Neural progenitor cell (in vitro differentiated cells): ENCODE results near the gene GRB7. TPM values are rescaled to one million over a fixed set of nuclear protein-coding genes. Genes with fewer than 3 reads are reported as not detected.
"Not testable (repeated sequence)": the region's sequence is repeated elsewhere in the genome, so short reads cannot be mapped to it uniquely, and the experiment has no call there.

Experiments used
- DNase-seq: peaks from one replicate; pipeline ENCODE4 v3.0.0-alpha.2; 2016; ENCODE audit warnings: low spot score
- H2AFZ ChIP-seq: fragments of 200-600 bp; sonication (generic); replicated peaks from 2 replicates; pipeline ENCODE4 v1.6.1; 2016; ENCODE audit warnings: antibody characterized with exemption
- H3F3A ChIP-seq: fragments of 200-600 bp; sonication (generic); 2 replicates; pipeline ENCODE4 v1.6.1; 2016; ENCODE audit warnings: antibody characterized with exemption, low read depth
- H3K27ac ChIP-seq: fragments of 200-600 bp; sonication (generic); 2 replicates; pipeline ENCODE4 v1.5.1; 2016; ENCODE audit warnings: mild to moderate bottlenecking
- H3K27me3 ChIP-seq: fragments of 200-600 bp; sonication (generic); 2 replicates; pipeline ENCODE4 v1.6.1; 2016; ENCODE audit warnings: mild to moderate bottlenecking, moderate library complexity
- H3K36me3 ChIP-seq: fragments of 200-600 bp; sonication (generic); 2 replicates; pipeline ENCODE4 v1.5.1; 2016
- H3K4me1 ChIP-seq: fragments of 200-600 bp; sonication (generic); 2 replicates; pipeline ENCODE4 v1.6.1; 2016; ENCODE audit warnings: mixed run types
- H3K4me2 ChIP-seq: fragments of 200-600 bp; sonication (generic); 2 replicates; pipeline ENCODE4 v1.6.1; 2016
- H3K4me3 ChIP-seq: fragments of 200-600 bp; sonication (generic); 2 replicates; pipeline ENCODE4 v1.5.1; 2016
- H3K79me2 ChIP-seq: fragments of 200-600 bp; sonication (generic); 2 replicates; pipeline ENCODE4 v1.6.1; 2016; ENCODE audit warnings: low read depth
- H3K9ac ChIP-seq: fragments of 200-600 bp; sonication (generic); 2 replicates; pipeline ENCODE4 v1.6.1; 2016
- H3K9me3 ChIP-seq: fragments of 200-600 bp; sonication (generic); 2 replicates; pipeline ENCODE4 v1.5.1; 2016; ENCODE audit warnings: low read depth
- H4K20me1 ChIP-seq: fragments of 200-600 bp; sonication (generic); 2 replicates; pipeline ENCODE4 v1.6.1; 2016; ENCODE audit warnings: low read depth
- H3K27ac Mint-ChIP-seq: 3 replicates; pipeline ENCODE4 v1.8.0; 2021; ENCODE audit warnings: mixed read lengths
- H3K27me3 Mint-ChIP-seq: 2 replicates; pipeline ENCODE4 v1.8.0; 2022; ENCODE audit warnings: low read depth, mild to moderate bottlenecking, inconsistent platforms, moderate library complexity, mixed read lengths; ENCODE audit not compliant: insufficient read depth
- H3K36me3 Mint-ChIP-seq: 3 replicates; pipeline ENCODE4 v1.8.0; 2021; ENCODE audit warnings: mixed read lengths
- H3K4me1 Mint-ChIP-seq: 3 replicates; pipeline ENCODE4 v1.8.0; 2021; ENCODE audit warnings: mixed read lengths
- H3K4me3 Mint-ChIP-seq: 3 replicates; pipeline ENCODE4 v1.8.0; 2021; ENCODE audit warnings: mild to moderate bottlenecking, moderate library complexity, mixed read lengths
- H3K9me3 Mint-ChIP-seq: 3 replicates; pipeline ENCODE4 v1.8.0; 2020; ENCODE audit warnings: mixed read lengths
- CTCF ChIP-seq: fragments of 200-600 bp; sonication (generic); IDR thresholded peaks from 2 replicates; pipeline ENCODE4 v1.5.1; 2017; ENCODE audit warnings: antibody characterized with exemption, mild to moderate bottlenecking
- EZH2 ChIP-seq: fragments of 200-600 bp; sonication (generic); IDR thresholded peaks from 2 replicates; pipeline ENCODE4 v1.6.1; 2017; ENCODE audit warnings: antibody characterized with exemption, mild to moderate bottlenecking, moderate library complexity
- EZH2phosphoT487 ChIP-seq: fragments of 200-600 bp; sonication (generic); IDR thresholded peaks from 2 replicates; pipeline ENCODE4 v1.6.1; 2017; ENCODE audit warnings: antibody characterized with exemption
- total RNA-seq: library from RNA; depleted of rRNA; stranded (reverse); fragments of >200 nt; gene quantifications from 2 replicates; pipeline ENCODE4 v1.2.3, GENCODE V29; 2015; ENCODE audit warnings: low replicate concordance

GRB7 gene
- total RNA-seq, 1 donor from 2014 or later = 6.0 TPM

- no peak overlapping the region for H3K4me2 ChIP-seq
- no peak overlapping the region for H3K4me3 ChIP-seq
- H3K79me2 ChIP-seq = no peaks in the 10 kb centered on the region
- no peak overlapping the region for H3K4me3 Mint-ChIP-seq
- H3K36me3 Mint-ChIP-seq = peaks cover 26% of the 10 kb centered on the region
- DNase-seq = no peak
- H3K9me3 Mint-ChIP-seq = no peaks in the 10 kb centered on the region
- no peaks in the 10 kb centered on the region for H3K4me1 ChIP-seq
- peaks cover 3% of the 10 kb centered on the region for H3F3A ChIP-seq
- H3K9me3 ChIP-seq = no peaks in the 10 kb centered on the region
- no peak overlapping the region for H3K27ac ChIP-seq
- H2AFZ ChIP-seq = no peak overlapping the region
- H3K27ac Mint-ChIP-seq = no peak overlapping the region
- H3K27me3 ChIP-seq = no peaks in the 10 kb centered on the region
- no peak overlapping the region for H3K9ac ChIP-seq
- TF ChIP-seq EZH2phosphoT487 = no peak
- TF ChIP-seq CTCF = no peak
- no peak for TF ChIP-seq EZH2
- H3K27me3 Mint-ChIP-seq = peaks cover 5% of the 10 kb centered on the region
- peaks cover 10% of the 10 kb centered on the region for H4K20me1 ChIP-seq
- no peaks in the 10 kb centered on the region for H3K4me1 Mint-ChIP-seq
- H3K36me3 ChIP-seq = no peaks in the 10 kb centered on the region
Observed at GRCh38 chr17:39722965-39723848, 14.5 kb upstream of the GRB7 start.

GRCh38 chr17:39724731-39725130 is 13.0 kb upstream of the GRB7 start:
- no peak overlapping the region for H3K9ac ChIP-seq
- H3K27ac ChIP-seq = no peak overlapping the region
- DNase-seq = no peak
- no peaks in the 10 kb centered on the region for H3K9me3 Mint-ChIP-seq
- peaks cover 17% of the 10 kb centered on the region for H3F3A ChIP-seq
- no peaks in the 10 kb centered on the region for H3K36me3 ChIP-seq
- no peaks in the 10 kb centered on the region for H3K9me3 ChIP-seq
- no peaks in the 10 kb centered on the region for H3K27me3 ChIP-seq
- no peak overlapping the region for H3K4me3 ChIP-seq
- peaks cover 5% of the 10 kb centered on the region for H3K27me3 Mint-ChIP-seq
- H3K36me3 Mint-ChIP-seq = peaks cover 19% of the 10 kb centered on the region
- H3K4me1 ChIP-seq = peaks cover 2% of the 10 kb centered on the region
- peaks cover 9% of the 10 kb centered on the region for H4K20me1 ChIP-seq
- H2AFZ ChIP-seq = no peak overlapping the region
- H3K4me1 Mint-ChIP-seq = peaks cover 3% of the 10 kb centered on the region
- TF ChIP-seq EZH2 (no peak), CTCF (no peak), EZH2phosphoT487 (no peak)
- no peak overlapping the region for H3K4me2 ChIP-seq
- no peak overlapping the region for H3K27ac Mint-ChIP-seq
- no peaks in the 10 kb centered on the region for H3K79me2 ChIP-seq
- H3K4me3 Mint-ChIP-seq = no peak overlapping the region

GRCh38 chr17:39725923-39726322 is 11.8 kb upstream of the GRB7 start:
- peaks cover 12% of the 10 kb centered on the region for H3K36me3 Mint-ChIP-seq
- not testable (repeated sequence) for H3K9ac ChIP-seq, H3K27me3 Mint-ChIP-seq, H3K36me3 ChIP-seq, H3K79me2 ChIP-seq, H4K20me1 ChIP-seq, H3K9me3 ChIP-seq, H3K4me1 ChIP-seq, H3K4me3 ChIP-seq, H3K4me2 ChIP-seq, H3K27ac Mint-ChIP-seq, H3K27ac ChIP-seq, H3K4me3 Mint-ChIP-seq, DNase-seq, H3K4me1 Mint-ChIP-seq, H3K9me3 Mint-ChIP-seq, H3K27me3 ChIP-seq, H2AFZ ChIP-seq
- peaks cover 22% of the 10 kb centered on the region for H3F3A ChIP-seq

- H4K20me1 ChIP-seq = peaks cover 9% of the 10 kb centered on the region
- peaks cover 7% of the 10 kb centered on the region for H3K27me3 Mint-ChIP-seq
- no peak overlapping the region for H3K4me2 ChIP-seq
- no peak overlapping the region for H3K4me3 ChIP-seq
- H3K9me3 Mint-ChIP-seq = no peaks in the 10 kb centered on the region
- peaks cover 4% of the 10 kb centered on the region for H3K4me1 ChIP-seq
- H3K4me1 Mint-ChIP-seq = peaks cover 5% of the 10 kb centered on the region
- H3K36me3 Mint-ChIP-seq = peaks cover 12% of the 10 kb centered on the region
- no peaks in the 10 kb centered on the region for H3K27me3 ChIP-seq
- no peak overlapping the region for H3K27ac ChIP-seq
- H3K4me3 Mint-ChIP-seq = no peak overlapping the region
- no peaks in the 10 kb centered on the region for H3K9me3 ChIP-seq
- no peaks in the 10 kb centered on the region for H3K79me2 ChIP-seq
- no peak for TF ChIP-seq CTCF
- no peak for TF ChIP-seq EZH2
- no peak for TF ChIP-seq EZH2phosphoT487
- H3K9ac ChIP-seq = no peak overlapping the region
- H3K27ac Mint-ChIP-seq = no peak overlapping the region
- H3F3A ChIP-seq = peaks cover 26% of the 10 kb centered on the region
- H3K36me3 ChIP-seq = no peaks in the 10 kb centered on the region
- H2AFZ ChIP-seq = no peak overlapping the region
- DNase-seq = no peak
Observed at GRCh38 chr17:39726617-39727016, 11.1 kb upstream of the GRB7 start.
